GM23338 (cell line): Measurements from ENCODE around the gene ROGDI.

ENCODE experiments used
- CREB1 ChIP-seq: fragments of 250-450 bp; sonication (Bioruptor Pico); IDR thresholded peaks from 2 replicates; pipeline ENCODE4 v1.5.0; 2020; ENCODE audit warnings: low read depth, mild to moderate bottlenecking, moderate library complexity
- EZH2 ChIP-seq: fragments of 200-600 bp; sonication (generic); IDR thresholded peaks from one replicate; pipeline ENCODE4 v1.8.0; 2017; ENCODE audit warnings: antibody characterized with exemption, mild to moderate bottlenecking, low read depth; ENCODE audit not compliant: unreplicated experiment
- EZH2phosphoT487 ChIP-seq: fragments of 200-600 bp; sonication (generic); IDR thresholded peaks from one replicate; pipeline ENCODE4 v1.8.1; 2018; ENCODE audit warnings: antibody characterized with exemption; ENCODE audit not compliant: unreplicated experiment
- JUNB ChIP-seq: IDR thresholded peaks from one replicate; pipeline ENCODE4 v1.6.1; 2016; ENCODE audit warnings: antibody characterized with exemption; ENCODE audit not compliant: unreplicated experiment
- NANOG ChIP-seq: IDR thresholded peaks from 2 replicates; pipeline ENCODE4 v1.6.1; 2016; ENCODE audit warnings: antibody characterized with exemption, borderline replicate concordance
- POLR2AphosphoS5 ChIP-seq: IDR thresholded peaks from 2 replicates; pipeline ENCODE4 v1.6.1; 2016; ENCODE audit warnings: antibody characterized with exemption, low read depth
- STAT1 ChIP-seq: IDR thresholded peaks from one replicate; pipeline ENCODE4 v1.6.1; 2016; ENCODE audit warnings: antibody characterized with exemption; ENCODE audit not compliant: unreplicated experiment
- ZNF114 ChIP-seq: fragments of 250-450 bp; sonication (Bioruptor Pico); IDR thresholded peaks from 2 replicates; pipeline ENCODE4 v1.5.0; 2020; ENCODE audit warnings: mild to moderate bottlenecking, moderate library complexity
- ZNF331 ChIP-seq: fragments of 250-450 bp; sonication (Bioruptor Pico); IDR thresholded peaks from 2 replicates; pipeline ENCODE4 v1.5.0; 2020; ENCODE audit warnings: low read depth, mild to moderate bottlenecking, moderate library complexity
- TF ChIP-seq, protein P1 (sequence below), 2 experiments: fragments of 200-600 bp in 1 of 2; sonication (generic) in 1 of 2; conservative IDR thresholded peaks; 2 replicates each; pipeline versions ENCODE4 v1.5.1 to v1.6.1; 2016 to 2017; ENCODE audit warnings: antibody characterized with exemption in 2 of 2, low read depth in 2 of 2, mild to moderate bottlenecking in 2 of 2, moderate library complexity in 1 of 2
- TF ChIP-seq, protein P2 (sequence below): fragments of 250-450 bp; sonication (Bioruptor Pico); IDR thresholded peaks from 2 replicates; pipeline ENCODE4 v1.5.0; 2020; ENCODE audit warnings: mild to moderate bottlenecking, moderate library complexity
- TF ChIP-seq, protein P3 (sequence below): IDR thresholded peaks from one replicate; pipeline ENCODE4 v1.6.1; 2018; ENCODE audit warnings: antibody characterized with exemption; ENCODE audit not compliant: unreplicated experiment
- TF ChIP-seq, protein P4 (sequence below): IDR thresholded peaks from 2 replicates; pipeline ENCODE4 v1.6.1; 2016; ENCODE audit warnings: antibody characterized with exemption

DNA sequence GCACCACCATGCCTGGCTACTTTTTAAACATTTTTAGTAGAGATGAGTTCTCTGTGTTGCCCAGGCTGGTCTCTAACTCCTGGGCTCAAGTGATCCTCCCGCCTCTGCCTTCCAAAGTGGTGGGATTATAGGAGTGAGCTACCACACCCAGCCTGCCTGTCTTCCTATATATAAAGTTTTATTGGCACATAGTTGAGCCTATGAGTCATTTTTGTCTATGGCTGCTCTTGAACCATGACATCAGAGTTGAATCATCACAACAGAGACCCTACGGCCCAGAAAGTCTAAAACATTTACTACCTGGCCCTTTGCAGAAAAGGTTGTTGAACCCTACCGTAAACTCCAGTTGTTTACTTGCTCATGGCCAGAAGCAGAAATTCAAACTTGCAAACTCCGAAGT lies 22.2 kb downstream of the ROGDI start:
- TF ChIP-seq, protein P1, sequence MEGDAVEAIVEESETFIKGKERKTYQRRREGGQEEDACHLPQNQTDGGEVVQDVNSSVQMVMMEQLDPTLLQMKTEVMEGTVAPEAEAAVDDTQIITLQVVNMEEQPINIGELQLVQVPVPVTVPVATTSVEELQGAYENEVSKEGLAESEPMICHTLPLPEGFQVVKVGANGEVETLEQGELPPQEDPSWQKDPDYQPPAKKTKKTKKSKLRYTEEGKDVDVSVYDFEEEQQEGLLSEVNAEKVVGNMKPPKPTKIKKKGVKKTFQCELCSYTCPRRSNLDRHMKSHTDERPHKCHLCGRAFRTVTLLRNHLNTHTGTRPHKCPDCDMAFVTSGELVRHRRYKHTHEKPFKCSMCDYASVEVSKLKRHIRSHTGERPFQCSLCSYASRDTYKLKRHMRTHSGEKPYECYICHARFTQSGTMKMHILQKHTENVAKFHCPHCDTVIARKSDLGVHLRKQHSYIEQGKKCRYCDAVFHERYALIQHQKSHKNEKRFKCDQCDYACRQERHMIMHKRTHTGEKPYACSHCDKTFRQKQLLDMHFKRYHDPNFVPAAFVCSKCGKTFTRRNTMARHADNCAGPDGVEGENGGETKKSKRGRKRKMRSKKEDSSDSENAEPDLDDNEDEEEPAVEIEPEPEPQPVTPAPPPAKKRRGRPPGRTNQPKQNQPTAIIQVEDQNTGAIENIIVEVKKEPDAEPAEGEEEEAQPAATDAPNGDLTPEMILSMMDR (conservative IDR thresholded peaks at IDR 0.05; ENCODE audit: low read depth in 2 of 2) = no peak
- TF ChIP-seq EZH2phosphoT487 (no peak), CREB1 (no peak), EZH2 (no peak), POLR2AphosphoS5 (no peak), NANOG (no peak), ZNF114 (no peak), ZNF331 (no peak), JUNB (no peak), STAT1 (no peak)
- TF ChIP-seq, protein P2, sequence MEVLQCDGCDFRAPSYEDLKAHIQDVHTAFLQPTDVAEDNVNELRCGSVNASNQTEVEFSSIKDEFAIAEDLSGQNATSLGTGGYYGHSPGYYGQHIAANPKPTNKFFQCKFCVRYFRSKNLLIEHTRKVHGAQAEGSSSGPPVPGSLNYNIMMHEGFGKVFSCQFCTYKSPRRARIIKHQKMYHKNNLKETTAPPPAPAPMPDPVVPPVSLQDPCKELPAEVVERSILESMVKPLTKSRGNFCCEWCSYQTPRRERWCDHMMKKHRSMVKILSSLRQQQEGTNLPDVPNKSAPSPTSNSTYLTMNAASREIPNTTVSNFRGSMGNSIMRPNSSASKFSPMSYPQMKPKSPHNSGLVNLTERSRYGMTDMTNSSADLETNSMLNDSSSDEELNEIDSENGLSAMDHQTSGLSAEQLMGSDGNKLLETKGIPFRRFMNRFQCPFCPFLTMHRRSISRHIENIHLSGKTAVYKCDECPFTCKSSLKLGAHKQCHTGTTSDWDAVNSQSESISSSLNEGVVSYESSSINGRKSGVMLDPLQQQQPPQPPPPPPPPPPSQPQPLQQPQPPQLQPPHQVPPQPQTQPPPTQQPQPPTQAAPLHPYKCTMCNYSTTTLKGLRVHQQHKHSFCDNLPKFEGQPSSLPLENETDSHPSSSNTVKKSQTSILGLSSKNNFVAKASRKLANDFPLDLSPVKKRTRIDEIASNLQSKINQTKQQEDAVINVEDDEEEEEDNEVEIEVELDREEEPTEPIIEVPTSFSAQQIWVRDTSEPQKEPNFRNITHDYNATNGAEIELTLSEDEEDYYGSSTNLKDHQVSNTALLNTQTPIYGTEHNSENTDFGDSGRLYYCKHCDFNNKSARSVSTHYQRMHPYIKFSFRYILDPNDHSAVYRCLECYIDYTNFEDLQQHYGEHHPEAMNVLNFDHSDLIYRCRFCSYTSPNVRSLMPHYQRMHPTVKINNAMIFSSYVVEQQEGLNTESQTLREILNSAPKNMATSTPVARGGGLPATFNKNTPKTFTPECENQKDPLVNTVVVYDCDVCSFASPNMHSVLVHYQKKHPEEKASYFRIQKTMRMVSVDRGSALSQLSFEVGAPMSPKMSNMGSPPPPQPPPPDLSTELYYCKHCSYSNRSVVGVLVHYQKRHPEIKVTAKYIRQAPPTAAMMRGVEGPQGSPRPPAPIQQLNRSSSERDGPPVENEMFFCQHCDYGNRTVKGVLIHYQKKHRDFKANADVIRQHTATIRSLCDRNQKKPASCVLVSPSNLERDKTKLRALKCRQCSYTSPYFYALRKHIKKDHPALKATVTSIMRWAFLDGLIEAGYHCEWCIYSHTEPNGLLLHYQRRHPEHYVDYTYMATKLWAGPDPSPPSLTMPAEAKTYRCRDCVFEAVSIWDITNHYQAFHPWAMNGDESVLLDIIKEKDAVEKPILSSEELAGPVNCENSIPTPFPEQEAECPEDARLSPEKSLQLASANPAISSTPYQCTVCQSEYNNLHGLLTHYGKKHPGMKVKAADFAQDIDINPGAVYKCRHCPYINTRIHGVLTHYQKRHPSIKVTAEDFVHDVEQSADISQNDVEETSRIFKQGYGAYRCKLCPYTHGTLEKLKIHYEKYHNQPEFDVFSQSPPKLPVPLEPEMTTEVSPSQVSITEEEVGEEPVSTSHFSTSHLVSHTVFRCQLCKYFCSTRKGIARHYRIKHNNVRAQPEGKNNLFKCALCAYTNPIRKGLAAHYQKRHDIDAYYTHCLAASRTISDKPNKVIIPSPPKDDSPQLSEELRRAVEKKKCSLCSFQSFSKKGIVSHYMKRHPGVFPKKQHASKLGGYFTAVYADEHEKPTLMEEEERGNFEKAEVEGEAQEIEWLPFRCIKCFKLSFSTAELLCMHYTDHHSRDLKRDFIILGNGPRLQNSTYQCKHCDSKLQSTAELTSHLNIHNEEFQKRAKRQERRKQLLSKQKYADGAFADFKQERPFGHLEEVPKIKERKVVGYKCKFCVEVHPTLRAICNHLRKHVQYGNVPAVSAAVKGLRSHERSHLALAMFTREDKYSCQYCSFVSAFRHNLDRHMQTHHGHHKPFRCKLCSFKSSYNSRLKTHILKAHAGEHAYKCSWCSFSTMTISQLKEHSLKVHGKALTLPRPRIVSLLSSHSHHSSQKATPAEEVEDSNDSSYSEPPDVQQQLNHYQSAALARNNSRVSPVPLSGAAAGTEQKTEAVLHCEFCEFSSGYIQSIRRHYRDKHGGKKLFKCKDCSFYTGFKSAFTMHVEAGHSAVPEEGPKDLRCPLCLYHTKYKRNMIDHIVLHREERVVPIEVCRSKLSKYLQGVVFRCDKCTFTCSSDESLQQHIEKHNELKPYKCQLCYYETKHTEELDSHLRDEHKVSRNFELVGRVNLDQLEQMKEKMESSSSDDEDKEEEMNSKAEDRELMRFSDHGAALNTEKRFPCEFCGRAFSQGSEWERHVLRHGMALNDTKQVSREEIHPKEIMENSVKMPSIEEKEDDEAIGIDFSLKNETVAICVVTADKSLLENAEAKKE (CRISPR knock-in tag) = no peak
- TF ChIP-seq, protein P3, sequence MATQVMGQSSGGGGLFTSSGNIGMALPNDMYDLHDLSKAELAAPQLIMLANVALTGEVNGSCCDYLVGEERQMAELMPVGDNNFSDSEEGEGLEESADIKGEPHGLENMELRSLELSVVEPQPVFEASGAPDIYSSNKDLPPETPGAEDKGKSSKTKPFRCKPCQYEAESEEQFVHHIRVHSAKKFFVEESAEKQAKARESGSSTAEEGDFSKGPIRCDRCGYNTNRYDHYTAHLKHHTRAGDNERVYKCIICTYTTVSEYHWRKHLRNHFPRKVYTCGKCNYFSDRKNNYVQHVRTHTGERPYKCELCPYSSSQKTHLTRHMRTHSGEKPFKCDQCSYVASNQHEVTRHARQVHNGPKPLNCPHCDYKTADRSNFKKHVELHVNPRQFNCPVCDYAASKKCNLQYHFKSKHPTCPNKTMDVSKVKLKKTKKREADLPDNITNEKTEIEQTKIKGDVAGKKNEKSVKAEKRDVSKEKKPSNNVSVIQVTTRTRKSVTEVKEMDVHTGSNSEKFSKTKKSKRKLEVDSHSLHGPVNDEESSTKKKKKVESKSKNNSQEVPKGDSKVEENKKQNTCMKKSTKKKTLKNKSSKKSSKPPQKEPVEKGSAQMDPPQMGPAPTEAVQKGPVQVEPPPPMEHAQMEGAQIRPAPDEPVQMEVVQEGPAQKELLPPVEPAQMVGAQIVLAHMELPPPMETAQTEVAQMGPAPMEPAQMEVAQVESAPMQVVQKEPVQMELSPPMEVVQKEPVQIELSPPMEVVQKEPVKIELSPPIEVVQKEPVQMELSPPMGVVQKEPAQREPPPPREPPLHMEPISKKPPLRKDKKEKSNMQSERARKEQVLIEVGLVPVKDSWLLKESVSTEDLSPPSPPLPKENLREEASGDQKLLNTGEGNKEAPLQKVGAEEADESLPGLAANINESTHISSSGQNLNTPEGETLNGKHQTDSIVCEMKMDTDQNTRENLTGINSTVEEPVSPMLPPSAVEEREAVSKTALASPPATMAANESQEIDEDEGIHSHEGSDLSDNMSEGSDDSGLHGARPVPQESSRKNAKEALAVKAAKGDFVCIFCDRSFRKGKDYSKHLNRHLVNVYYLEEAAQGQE = no peak
- TF ChIP-seq, protein P4, sequence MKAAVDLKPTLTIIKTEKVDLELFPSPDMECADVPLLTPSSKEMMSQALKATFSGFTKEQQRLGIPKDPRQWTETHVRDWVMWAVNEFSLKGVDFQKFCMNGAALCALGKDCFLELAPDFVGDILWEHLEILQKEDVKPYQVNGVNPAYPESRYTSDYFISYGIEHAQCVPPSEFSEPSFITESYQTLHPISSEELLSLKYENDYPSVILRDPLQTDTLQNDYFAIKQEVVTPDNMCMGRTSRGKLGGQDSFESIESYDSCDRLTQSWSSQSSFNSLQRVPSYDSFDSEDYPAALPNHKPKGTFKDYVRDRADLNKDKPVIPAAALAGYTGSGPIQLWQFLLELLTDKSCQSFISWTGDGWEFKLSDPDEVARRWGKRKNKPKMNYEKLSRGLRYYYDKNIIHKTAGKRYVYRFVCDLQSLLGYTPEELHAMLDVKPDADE = no peak
